Endometrium (tissue), 2 donors: Measurements from ENCODE around the gene SLC6A2.

ENCODE experiments used
- FAIRE-seq: peaks from 2 replicates; lab custom pipeline; 2012; peaks lifted over from hg19 to GRCh38; lab: Jason Lieb, UNC
- donor health status: control.
- donor health status: control.

Gene SLC6A2

GRCh38 chr16:55672471-55672870 is 16.7 kb downstream of the SLC6A2 start:
- FAIRE-seq: no peak

- FAIRE-seq: no peak
These were observed 22.5 kb downstream of the SLC6A2 start for GRCh38 chr16:55678161-55678821.

GRCh38 chr16:55682086-55682485 is 26.3 kb downstream of the SLC6A2 start:
- no peak for FAIRE-seq

- no peak for FAIRE-seq
These were observed 30.2 kb downstream of the SLC6A2 start for GRCh38 chr16:55685973-55686372.

GRCh38 chr16:55686671-55687070 is 30.9 kb downstream of the SLC6A2 start:
- FAIRE-seq: no peak

- FAIRE-seq: no peak
These were observed 32.0 kb downstream of the SLC6A2 start for GRCh38 chr16:55687802-55688201.

- FAIRE-seq: no peak
These were observed 35.1 kb downstream of the SLC6A2 start for GRCh38 chr16:55690841-55691240.

- no peak for FAIRE-seq
These were observed 36.0 kb downstream of the SLC6A2 start for GRCh38 chr16:55691771-55692170.

GRCh38 chr16:55695595-55695994 is 39.8 kb downstream of the SLC6A2 start:
- FAIRE-seq: no peak

GRCh38 chr16:55697867-55698266 is 42.1 kb downstream of the SLC6A2 start:
- no peak for FAIRE-seq

- no peak for FAIRE-seq
These were observed 42.5 kb downstream of the SLC6A2 start for GRCh38 chr16:55698331-55698730.

GRCh38 chr16:55698946-55699345 is 43.2 kb downstream of the SLC6A2 start:
- no peak for FAIRE-seq

- FAIRE-seq: no peak
These were observed 43.8 kb downstream of the SLC6A2 start for GRCh38 chr16:55699616-55700015.

- no peak for FAIRE-seq
These were observed 44.3 kb downstream of the SLC6A2 start for GRCh38 chr16:55700067-55700466.

GRCh38 chr16:55700961-55701360 is 45.2 kb downstream of the SLC6A2 start:
- FAIRE-seq: no peak

GRCh38 chr16:55701442-55702319 is 45.9 kb downstream of the SLC6A2 start:
- no peak for FAIRE-seq

- peak; percentile 71 for FAIRE-seq
These were observed 47.5 kb downstream of the SLC6A2 start for GRCh38 chr16:55703003-55704001.

GRCh38 chr16:55706739-55707384 is 51.1 kb downstream of the SLC6A2 start:
- no peak for FAIRE-seq

GRCh38 chr16:55709801-55710200 is 54.0 kb downstream of the SLC6A2 start:
- FAIRE-seq: no peak

- no peak for FAIRE-seq
These were observed 54.7 kb downstream of the SLC6A2 start for GRCh38 chr16:55710466-55710865.

GRCh38 chr16:55711959-55712876 is 56.4 kb downstream of the SLC6A2 start:
- no peak for FAIRE-seq
